ENCODE measurements around the gene MICA. TPM values are rescaled to one million over a fixed set of nuclear protein-coding genes. Genes with fewer than 3 reads are reported as not detected.
"Not testable (repeated sequence)": the region's sequence is repeated elsewhere in the genome, so short reads cannot be mapped to it uniquely, and the experiment has no call there.

Gene MICA
- total RNA-seq, 1 donor from 2014 or later = 19.9 TPM

DNA sequence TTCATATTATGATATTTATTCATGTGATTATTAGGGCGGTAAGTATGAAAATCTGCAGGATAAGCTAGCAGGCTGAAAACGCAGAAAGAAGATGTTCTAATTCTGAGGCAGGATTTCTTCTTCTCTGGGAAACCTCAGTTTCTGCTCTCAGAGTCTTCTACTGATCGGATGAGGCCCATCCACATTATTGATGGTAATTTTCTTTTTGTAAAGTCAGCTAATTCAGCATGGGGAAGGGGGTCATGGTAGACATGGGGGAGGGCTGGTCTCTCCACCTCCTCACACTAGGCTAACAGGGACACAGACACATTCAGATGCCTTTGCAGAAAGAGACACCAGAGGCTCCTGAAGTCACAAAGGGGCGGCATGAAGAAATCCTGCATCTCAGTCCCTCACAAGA, 21.7 kb upstream of the MICA start:
- no peaks in the 10 kb centered on the region for H3K4me1 ChIP-seq
- no peak overlapping the region for H3K4me3 ChIP-seq
- TF ChIP-seq POLR2AphosphoS5 (IDR thresholded peaks at IDR 0.05; ENCODE audit: insufficient read depth in 1 of 2, low read depth in 1 of 2) (no peak), POLR2A (IDR thresholded peaks at IDR 0.05) (no peak)
- TF ChIP-seq, protein P1, sequence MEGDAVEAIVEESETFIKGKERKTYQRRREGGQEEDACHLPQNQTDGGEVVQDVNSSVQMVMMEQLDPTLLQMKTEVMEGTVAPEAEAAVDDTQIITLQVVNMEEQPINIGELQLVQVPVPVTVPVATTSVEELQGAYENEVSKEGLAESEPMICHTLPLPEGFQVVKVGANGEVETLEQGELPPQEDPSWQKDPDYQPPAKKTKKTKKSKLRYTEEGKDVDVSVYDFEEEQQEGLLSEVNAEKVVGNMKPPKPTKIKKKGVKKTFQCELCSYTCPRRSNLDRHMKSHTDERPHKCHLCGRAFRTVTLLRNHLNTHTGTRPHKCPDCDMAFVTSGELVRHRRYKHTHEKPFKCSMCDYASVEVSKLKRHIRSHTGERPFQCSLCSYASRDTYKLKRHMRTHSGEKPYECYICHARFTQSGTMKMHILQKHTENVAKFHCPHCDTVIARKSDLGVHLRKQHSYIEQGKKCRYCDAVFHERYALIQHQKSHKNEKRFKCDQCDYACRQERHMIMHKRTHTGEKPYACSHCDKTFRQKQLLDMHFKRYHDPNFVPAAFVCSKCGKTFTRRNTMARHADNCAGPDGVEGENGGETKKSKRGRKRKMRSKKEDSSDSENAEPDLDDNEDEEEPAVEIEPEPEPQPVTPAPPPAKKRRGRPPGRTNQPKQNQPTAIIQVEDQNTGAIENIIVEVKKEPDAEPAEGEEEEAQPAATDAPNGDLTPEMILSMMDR (IDR thresholded peaks at IDR 0.05) = no peak
- H3K36me3 ChIP-seq = no peaks in the 10 kb centered on the region
- no peak for DNase-seq (ENCODE audit: extremely low spot score in 2 of 2)
- H3K9me3 ChIP-seq = no peaks in the 10 kb centered on the region
- no peak overlapping the region for H3K27ac ChIP-seq
- no peaks in the 10 kb centered on the region for H3K27me3 ChIP-seq
- intact Hi-C loops (cut with DNase I) = no loop called here

DNA sequence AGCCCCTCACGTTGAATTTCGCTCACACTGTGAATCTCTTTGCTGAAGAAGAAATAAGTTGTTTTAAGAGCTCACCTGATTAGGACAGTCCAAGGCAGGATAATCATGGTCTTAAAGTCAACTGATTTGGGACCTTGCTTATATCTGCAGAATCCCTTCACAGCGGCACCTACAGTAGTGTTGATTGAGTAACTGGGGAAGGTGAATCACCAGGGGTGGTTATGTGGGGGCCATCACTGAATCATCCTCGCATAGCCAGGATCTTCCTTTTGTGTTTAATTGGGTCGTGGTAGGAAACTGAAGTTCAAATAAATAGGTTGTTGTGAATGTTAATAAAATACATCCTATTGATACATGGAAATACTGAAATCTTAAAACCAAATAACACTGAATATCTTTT, 20.2 kb upstream of the MICA start:
- no peaks in the 10 kb centered on the region for H3K9me3 ChIP-seq
- no peak for DNase-seq (ENCODE audit: extremely low spot score in 2 of 2)
- intact Hi-C loops (cut with DNase I) = no loop called here
- H3K27me3 ChIP-seq = no peaks in the 10 kb centered on the region
- no peaks in the 10 kb centered on the region for H3K36me3 ChIP-seq
- H3K4me1 ChIP-seq = no peaks in the 10 kb centered on the region
- H3K4me3 ChIP-seq = no peak overlapping the region
- H3K27ac ChIP-seq = no peak overlapping the region
- TF ChIP-seq POLR2AphosphoS5 (IDR thresholded peaks at IDR 0.05; ENCODE audit: insufficient read depth in 1 of 2, low read depth in 1 of 2) (no peak), POLR2A (IDR thresholded peaks at IDR 0.05) (no peak)
- TF ChIP-seq, protein P1 (IDR thresholded peaks at IDR 0.05) = no peak

DNA sequence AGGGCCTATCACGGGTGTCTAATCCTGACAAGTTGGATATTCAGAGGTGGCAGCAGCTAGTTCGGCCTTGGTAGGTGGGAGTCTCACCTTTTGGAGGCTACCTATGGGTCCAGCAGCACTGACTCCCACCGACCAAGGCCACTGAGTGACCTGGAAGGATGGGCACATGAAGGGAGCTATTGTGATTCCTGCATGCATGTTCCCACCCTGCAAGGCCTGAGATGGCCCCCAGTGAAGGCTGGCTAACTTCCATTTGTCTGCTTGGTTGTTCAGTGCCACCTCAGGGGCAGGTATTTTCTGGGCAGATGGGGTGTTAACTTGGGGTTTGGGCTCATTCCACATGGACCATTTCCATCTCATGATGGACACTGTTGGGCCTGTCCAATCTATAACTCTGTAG, 18.4 kb upstream of the MICA start:
- H3K36me3 ChIP-seq = no peaks in the 10 kb centered on the region
- no peak overlapping the region for H3K27ac ChIP-seq
- H3K4me3 ChIP-seq = no peak overlapping the region
- no peak for DNase-seq (ENCODE audit: extremely low spot score in 2 of 2)
- TF ChIP-seq POLR2AphosphoS5 (IDR thresholded peaks at IDR 0.05; ENCODE audit: insufficient read depth in 1 of 2, low read depth in 1 of 2) = no peak
- TF ChIP-seq, protein P1 (IDR thresholded peaks at IDR 0.05) = no peak
- no peak for TF ChIP-seq POLR2A (IDR thresholded peaks at IDR 0.05)
- intact Hi-C loops (cut with DNase I) = no loop called here
- no peaks in the 10 kb centered on the region for H3K4me1 ChIP-seq
- no peaks in the 10 kb centered on the region for H3K27me3 ChIP-seq
- H3K9me3 ChIP-seq = no peaks in the 10 kb centered on the region

DNA sequence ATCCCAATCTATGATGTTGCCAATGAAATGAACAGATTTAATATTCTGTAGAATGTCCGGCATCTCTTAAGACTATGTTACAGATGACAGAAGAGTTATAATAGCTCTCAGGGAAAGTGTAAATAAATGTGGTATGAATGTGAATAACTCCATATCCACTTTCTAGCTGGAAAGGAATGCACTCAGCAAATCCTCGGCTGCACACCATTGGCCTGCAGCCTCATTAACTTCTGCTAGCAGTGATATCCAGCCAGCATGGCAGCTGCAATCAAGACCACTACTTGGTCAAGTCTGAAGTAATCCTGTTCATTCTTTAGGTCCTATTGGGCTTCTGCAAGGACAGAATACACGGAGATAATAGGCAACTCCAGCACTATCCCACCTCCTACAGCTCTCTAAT, 17.3 kb upstream of the MICA start:
- intact Hi-C loops (cut with DNase I) = no loop called here
- TF ChIP-seq POLR2A (IDR thresholded peaks at IDR 0.05) (no peak), POLR2AphosphoS5 (IDR thresholded peaks at IDR 0.05; ENCODE audit: insufficient read depth in 1 of 2, low read depth in 1 of 2) (no peak)
- TF ChIP-seq, protein P1 (IDR thresholded peaks at IDR 0.05) = no peak
- Histone ChIP-seq H3K4me3 (no peak overlapping the region), H3K36me3 (no peaks in the 10 kb centered on the region), H3K27me3 (no peaks in the 10 kb centered on the region), H3K9me3 (no peaks in the 10 kb centered on the region), H3K27ac (no peak overlapping the region), H3K4me1 (no peaks in the 10 kb centered on the region)
- DNase-seq (ENCODE audit: extremely low spot score in 2 of 2) = no peak

DNA sequence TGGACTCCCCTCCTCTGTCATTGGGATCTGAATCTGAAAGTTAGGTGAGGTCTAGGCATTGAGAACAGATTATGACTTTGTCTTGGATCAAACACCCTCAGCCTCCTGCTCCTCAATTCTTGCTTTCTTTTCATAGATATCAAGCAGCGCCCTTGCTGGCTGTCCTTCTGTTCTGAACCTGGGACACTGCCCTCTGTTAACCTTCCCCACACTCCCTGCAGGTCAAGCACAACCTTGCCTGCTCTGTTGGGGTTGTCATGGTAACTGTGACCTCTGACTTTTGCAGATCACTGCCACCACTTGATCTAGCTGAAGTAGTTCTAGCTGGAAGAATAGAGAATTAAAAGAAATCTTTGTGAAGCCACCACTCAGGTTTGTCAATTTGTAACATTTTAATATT, 16.4 kb upstream of the MICA start:
- Histone ChIP-seq H3K27ac (no peak overlapping the region), H3K27me3 (no peaks in the 10 kb centered on the region), H3K36me3 (no peaks in the 10 kb centered on the region), H3K4me3 (no peak overlapping the region), H3K9me3 (no peaks in the 10 kb centered on the region), H3K4me1 (no peaks in the 10 kb centered on the region)
- TF ChIP-seq POLR2A (IDR thresholded peaks at IDR 0.05) = no peak
- TF ChIP-seq, protein P1 (IDR thresholded peaks at IDR 0.05) = no peak
- no peak for TF ChIP-seq POLR2AphosphoS5 (IDR thresholded peaks at IDR 0.05; ENCODE audit: insufficient read depth in 1 of 2, low read depth in 1 of 2)
- no peak for DNase-seq (ENCODE audit: extremely low spot score in 2 of 2)
- intact Hi-C loops (cut with DNase I) = no loop called here

DNA sequence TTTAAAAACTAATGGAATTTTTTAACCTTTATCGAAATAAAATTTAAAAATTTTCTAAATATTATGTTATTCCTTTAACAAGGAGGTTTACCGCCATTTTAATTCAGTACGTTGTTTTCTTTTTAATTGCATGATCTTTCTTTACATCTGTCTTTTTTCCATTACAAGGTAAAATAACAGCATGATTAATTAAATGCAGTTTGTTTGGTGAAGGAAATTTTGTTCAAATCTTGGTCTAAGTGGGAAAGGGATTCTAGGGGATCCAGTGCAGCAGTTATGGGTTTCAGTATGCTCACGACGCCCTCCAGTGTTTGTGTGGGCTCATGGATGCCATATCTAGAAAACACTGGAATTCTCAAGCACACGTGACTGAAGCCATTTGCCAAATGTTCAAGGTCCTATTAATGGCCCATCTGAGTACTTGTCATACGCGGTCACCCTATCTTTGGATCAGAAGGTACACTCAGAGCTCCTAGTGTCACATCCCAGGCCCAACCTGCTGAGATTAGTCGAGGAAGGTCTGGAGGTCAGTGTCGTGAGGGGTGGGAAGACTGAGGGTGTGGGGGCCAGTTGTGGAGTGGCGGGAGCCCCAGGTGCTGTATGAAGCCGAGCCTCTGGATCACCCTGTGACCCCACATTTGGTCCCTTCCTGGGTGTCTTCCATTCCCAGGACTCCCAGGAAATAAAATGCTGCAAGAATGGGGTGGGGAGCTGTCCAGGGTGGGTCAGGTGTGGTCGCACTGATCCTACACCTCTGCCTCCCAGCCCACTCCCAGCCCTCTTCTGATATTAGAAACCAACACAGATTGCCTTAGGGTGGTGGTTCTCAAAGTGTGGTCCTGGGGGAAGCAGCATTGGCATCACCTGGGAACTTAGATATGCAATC, 14.2 kb upstream of the MICA start:
- H3K27ac ChIP-seq; H3K4me3 ChIP-seq; H3K27me3 ChIP-seq; DNase-seq (ENCODE audit: extremely low spot score in 2 of 2); intact Hi-C loops (cut with DNase I); H3K36me3 ChIP-seq; H3K4me1 ChIP-seq; H3K9me3 ChIP-seq: not testable (repeated sequence)

DNA sequence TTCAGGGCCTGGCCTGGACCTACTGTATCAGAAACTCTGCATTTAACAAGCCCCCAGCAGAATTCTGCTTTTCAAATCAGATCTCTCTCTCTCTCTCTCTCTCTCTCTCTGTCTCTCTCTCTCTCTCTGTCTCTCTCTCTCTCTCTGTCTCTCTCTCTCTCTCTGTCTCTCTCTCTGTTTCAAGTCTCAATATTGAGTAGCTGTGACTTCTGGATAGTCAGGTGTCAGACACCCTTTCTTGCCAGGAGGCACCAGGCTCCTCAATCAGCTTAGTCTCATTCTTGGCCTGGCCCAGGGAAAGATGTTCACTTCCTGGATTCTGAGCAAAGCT, 13.6 kb upstream of the MICA start:
- intact Hi-C loops (cut with DNase I); H3K9me3 ChIP-seq; H3K36me3 ChIP-seq: not testable (repeated sequence)

More for the DNA sequence above, 13.6 kb upstream of the MICA start:
- not testable (repeated sequence) for H3K27ac ChIP-seq; H3K4me3 ChIP-seq; H3K27me3 ChIP-seq; H3K4me1 ChIP-seq; DNase-seq (ENCODE audit: extremely low spot score in 2 of 2)
